Retinal pigment epithelial cell (primary cell): ENCODE results near the gene ARMC5.
"Not testable (repeated sequence)": the region's sequence is repeated elsewhere in the genome, so short reads cannot be mapped to it uniquely, and the experiment has no call there.

Experiments
- DNase-seq: peaks from one replicate; pipeline ENCODE4 v3.0.0-alpha.2; 2010; ENCODE audit warnings: low read depth
- H3K4me3 ChIP-seq: 2 replicates; pipeline ENCODE4 v1.5.1; 2011; ENCODE audit warnings: mild to moderate bottlenecking, low read length, control low read depth, moderate library complexity
- TF ChIP-seq, protein P1 (sequence below): conservative IDR thresholded peaks from 2 replicates; pipeline ENCODE4 v1.5.1; 2011; ENCODE audit warnings: low read depth, low read length, control low read depth, inconsistent platforms

Gene ARMC5

DNA sequence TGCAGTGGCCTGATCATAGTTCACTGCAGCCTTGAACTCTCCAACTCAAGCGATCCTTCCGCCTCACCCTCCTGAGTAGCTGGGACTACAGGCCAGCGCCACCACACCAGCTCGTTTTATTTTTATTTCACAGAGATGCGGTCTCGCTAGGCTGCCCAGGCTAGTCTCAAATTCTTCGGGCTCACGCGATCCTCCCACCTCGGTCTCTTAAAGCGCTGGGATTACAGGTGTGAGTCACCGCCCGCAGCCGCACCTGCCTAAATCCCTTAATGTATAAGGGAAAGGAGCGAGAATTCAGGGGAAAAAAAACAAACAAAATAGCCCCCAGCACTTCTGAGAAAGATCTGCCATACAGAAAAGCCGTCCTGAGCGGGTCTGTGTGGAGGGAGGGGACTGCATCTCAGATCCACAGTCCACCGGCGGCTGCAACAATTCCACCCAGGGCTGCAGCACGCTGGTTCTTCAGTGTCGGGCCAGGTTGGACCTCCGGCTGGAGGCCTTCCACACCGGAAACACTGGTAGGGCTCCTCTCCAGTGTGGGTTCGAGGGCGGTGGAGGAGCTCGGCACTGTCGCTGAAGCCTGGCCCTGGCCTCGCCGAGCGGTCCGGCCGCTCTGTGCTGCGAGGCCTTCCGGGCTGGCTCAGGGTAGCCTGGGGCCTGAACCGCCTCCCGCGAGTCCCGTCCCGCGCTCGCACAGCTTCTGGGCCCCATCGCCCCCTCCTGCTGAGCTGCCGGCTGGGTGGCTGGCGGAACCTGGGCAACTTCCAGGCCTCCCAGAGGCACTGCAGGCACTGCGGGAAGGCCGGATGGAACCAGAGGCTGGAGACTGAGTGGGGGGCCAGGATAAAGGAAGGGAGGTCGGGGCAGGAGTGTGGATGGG, 23.7 kb upstream of the ARMC5 start:
- TF ChIP-seq, protein P1, sequence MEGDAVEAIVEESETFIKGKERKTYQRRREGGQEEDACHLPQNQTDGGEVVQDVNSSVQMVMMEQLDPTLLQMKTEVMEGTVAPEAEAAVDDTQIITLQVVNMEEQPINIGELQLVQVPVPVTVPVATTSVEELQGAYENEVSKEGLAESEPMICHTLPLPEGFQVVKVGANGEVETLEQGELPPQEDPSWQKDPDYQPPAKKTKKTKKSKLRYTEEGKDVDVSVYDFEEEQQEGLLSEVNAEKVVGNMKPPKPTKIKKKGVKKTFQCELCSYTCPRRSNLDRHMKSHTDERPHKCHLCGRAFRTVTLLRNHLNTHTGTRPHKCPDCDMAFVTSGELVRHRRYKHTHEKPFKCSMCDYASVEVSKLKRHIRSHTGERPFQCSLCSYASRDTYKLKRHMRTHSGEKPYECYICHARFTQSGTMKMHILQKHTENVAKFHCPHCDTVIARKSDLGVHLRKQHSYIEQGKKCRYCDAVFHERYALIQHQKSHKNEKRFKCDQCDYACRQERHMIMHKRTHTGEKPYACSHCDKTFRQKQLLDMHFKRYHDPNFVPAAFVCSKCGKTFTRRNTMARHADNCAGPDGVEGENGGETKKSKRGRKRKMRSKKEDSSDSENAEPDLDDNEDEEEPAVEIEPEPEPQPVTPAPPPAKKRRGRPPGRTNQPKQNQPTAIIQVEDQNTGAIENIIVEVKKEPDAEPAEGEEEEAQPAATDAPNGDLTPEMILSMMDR: no peak
- no peak for DNase-seq

DNA sequence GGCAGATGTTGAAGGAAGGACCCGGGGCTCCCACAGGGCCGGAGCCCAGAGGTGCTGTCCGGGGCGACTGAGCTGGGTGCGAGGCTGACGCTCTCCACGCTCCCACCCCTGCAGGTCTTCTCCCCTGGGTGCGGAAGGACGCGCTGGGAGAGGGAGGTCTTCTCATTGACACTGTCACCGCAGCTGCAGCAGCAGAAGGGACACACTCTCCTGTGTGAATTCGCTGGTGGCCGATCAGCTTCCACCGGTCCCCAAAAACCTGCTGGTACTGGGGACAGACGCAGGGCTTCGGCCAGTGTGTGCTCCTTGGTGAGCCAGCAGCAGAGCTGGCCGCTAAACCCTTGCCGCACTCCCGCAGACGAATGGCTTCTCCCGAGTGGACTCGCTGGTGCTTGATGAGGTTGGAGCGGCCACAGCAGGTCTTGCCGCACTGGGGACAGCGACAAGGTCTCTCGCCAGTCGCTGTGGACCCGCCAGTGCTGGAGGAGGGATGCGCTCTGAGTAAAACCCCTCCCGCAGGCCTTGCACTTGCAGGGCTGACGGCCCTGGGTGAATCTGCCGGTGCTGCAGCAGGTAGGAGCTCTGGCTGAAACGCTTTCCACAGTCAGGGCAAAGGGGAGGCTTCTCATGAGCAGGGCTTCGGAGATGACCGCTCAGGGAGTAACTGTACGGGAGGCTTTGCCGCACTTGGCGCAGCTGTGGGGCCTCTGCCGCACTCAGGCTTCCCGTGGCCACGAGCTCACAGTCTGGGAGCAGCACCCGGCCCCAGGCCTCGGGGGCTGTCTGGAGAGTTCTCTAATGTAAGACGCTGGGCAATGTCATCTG, 22.9 kb upstream of the ARMC5 start:
- TF ChIP-seq, protein P1: no peak
- no peak overlapping the region for H3K4me3 ChIP-seq
- no peak for DNase-seq

More for the DNA sequence above, 23.7 kb upstream of the ARMC5 start:
- no peak overlapping the region for H3K4me3 ChIP-seq

DNA sequence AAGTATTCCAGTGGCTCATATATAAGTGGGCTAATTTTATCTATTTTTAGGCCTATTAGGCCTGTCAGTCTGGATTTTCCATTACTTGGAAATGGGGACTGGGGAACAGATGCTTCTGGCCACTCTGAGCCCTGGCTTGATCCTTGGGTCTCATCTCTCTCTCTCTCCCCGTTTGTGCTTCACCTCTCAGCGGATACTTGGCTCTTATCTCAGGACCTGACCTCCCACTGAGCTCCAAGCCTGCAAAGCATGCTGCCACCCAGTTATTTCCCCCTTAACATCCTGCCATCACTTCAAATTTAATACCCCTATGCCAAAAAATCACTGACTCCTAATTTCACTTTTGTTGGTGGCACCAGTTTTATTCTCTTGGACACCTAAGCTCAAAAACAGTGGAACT, 20.9 kb upstream of the ARMC5 start:
- TF ChIP-seq, protein P1: no peak
- DNase-seq: no peak
- H3K4me3 ChIP-seq: no peak overlapping the region

DNA sequence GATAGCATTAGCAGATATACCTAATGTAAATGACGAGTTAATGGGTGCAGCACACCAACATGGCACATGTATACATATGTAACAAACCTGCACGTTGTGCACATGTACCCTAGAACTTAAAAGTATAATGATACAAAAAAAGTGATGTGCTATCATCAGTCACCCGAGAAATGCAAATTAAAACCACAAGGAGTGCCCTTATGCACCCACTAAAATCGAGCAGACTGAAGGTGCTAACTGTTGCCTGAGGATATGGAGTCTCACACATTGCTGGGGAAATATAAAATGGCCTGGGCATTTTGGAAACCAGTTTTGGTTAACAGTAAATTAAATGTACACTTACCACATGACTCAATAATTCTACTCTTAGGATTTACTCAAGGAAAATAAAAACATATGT, 20.3 kb upstream of the ARMC5 start:
- not testable (repeated sequence) for DNase-seq, H3K4me3 ChIP-seq

DNA sequence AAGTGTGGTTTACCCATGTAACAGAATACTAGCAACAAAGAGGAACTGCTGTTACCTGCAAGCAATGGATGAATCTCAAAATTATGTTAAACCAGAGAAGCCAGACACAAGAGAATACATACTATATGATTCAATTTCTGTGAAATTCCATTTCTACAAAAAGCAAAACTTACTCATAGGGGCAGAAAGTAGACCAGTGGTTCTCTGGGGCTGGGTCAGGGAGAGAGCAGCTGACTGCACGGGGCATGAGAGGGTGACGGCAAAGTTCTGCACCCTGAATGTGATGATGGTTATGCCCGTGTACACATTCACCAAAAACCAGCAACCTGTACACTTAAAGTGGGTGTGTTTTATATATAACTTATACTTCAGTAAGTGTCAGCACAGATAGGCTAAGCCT, 19.8 kb upstream of the ARMC5 start:
- TF ChIP-seq, protein P1: no peak
- DNase-seq: no peak
- H3K4me3 ChIP-seq: no peak overlapping the region

DNA sequence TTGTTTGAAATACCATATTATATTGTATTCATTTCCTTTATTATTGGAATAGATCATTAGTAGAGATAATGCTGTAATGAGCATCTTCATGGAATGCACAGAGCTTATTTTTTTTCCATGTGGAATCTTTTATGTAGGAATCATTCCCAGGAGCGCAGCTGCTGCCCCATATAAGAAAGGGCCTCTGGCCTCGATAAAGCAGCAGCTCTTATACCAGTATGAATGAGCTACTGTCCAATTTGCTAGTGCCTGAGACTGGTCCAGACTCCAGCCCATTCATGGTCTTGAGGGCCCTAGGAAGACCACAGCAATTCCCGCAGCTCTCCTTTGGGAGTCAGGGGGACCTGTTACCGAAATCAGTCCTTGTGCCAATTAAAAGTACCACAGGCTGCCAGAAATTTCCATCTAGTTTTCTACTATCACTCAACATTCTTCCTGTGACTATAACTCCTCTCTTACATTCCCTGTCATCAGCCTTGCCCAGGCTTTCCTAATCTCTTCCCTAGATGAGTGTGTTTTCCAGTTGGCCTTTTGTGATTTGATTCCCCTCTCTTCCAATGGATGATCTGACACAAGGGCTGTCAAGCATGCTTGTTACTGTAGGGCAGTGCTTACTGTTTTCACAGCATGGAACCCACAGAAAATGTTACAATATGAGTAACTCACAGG, 18.7 kb upstream of the ARMC5 start:
- H3K4me3 ChIP-seq: no peak overlapping the region
- TF ChIP-seq, protein P1: no peak
- DNase-seq: no peak

DNA sequence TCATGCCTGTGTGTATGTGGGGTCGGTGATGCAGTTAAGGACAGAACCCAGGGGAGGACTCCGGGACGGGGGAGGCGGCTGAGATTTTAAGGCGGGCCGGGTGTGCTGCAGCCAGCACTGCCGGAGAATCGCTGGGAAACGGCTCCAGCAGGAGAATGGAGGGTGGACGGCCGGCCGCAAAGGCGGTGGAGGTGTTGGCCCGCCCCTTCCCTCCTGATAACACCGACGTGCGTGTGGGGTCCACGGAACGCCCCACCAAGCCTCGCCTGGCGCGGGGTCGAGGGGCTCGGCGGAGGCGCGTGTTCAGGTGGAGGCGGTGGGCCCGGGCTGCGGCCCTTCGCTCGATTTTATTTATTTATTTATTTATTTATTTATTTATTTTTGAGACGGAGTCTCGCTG, 17.3 kb upstream of the ARMC5 start:
- peak overlapping the region; percentile 51 for H3K4me3 ChIP-seq
- TF ChIP-seq, protein P1: no peak
- no peak for DNase-seq

DNA sequence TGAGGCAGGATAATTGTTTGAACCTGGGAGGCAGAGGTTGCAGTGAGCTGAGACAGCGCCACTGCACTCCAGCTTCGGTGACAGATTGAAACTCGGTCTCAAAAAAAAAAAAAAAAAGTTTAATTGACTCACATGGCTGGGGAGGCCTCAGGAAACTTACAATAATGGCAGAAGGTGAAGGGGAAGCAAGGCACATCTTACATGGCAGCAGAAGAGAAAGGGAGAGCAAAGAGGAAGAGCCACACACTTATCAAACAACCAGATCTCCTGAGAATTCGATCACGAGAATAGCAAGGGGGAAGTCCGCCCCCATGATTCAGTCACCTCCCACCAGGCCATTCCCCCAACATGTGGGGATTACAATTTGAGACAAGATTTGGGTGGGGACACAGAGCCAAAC, 13.4 kb upstream of the ARMC5 start:
- not testable (repeated sequence) for DNase-seq

More for the DNA sequence above, 13.4 kb upstream of the ARMC5 start:
- H3K4me3 ChIP-seq: not testable (repeated sequence)
